Brain microvascular endothelial cell (primary cell): Measurements from ENCODE around the gene POLR1E.
"Not testable (repeated sequence)": the region's sequence is repeated elsewhere in the genome, so short reads cannot be mapped to it uniquely, and the experiment has no call there.

Experiments used
- DNase-seq: peaks from one replicate; pipeline ENCODE4 v3.0.0-alpha.2; 2020
- H3K27ac ChIP-seq: fragments of 250-450 bp; sonication (Bioruptor Pico); 2 replicates; pipeline ENCODE4 v1.5.1; 2020; ENCODE audit warnings: mild to moderate bottlenecking, moderate library complexity
- H3K27me3 ChIP-seq: fragments of 250-450 bp; sonication (Bioruptor Pico); replicated peaks from 2 replicates; pipeline ENCODE4 v1.5.1; 2020; ENCODE audit warnings: mild to moderate bottlenecking
- H3K36me3 ChIP-seq: fragments of 250-450 bp; sonication (Bioruptor Pico); replicated peaks from 2 replicates; pipeline ENCODE4 v1.5.1; 2020; ENCODE audit warnings: mild to moderate bottlenecking
- H3K4me3 ChIP-seq: 2 replicates; pipeline ENCODE4 v1.5.1; 2011; ENCODE audit warnings: low read depth, mild to moderate bottlenecking, control low read depth, low read length, moderate library complexity
- in situ Hi-C: cut with HindIII; loops from 2 replicates; pipeline ENCODE4 v1.10.0; 2017; ENCODE audit warnings: low sequenced_read_pairs, low pct_ligation_motif_present
- TF ChIP-seq, protein P1 (sequence below): IDR thresholded peaks from 2 replicates; pipeline ENCODE4 v1.5.1; 2011; ENCODE audit warnings: low read depth, mild to moderate bottlenecking, moderate library complexity, low read length, control low read depth, inconsistent platforms; ENCODE audit errors: missing control alignments

The POLR1E gene

DNA sequence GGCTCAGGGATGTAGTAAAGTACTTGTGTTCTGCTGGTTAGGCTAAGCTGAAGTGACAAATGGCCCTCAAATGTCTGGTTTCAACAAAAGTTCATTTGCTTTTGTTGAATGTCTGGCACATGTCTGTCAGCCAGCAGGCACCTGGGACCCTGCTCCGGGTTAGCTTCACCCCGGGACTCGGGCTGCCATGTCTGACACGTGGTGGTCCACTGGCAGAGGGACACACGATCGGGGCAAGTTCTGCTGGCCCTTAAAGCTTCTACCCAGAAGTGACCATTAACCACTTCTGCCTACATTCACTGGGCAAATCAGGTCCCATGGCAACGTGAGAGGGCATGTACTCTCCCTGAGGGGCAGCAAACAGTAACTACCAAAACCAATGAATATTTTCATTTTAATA lies 23.8 kb downstream of the POLR1E start:
- in situ Hi-C loops, result no loop called here
- Histone ChIP-seq H3K27ac (no peak overlapping the region), H3K4me3 (no peak overlapping the region), H3K36me3 (peaks cover 4% of the 10 kb centered on the region), H3K27me3 (no peaks in the 10 kb centered on the region)
- no peak for DNase-seq
- TF ChIP-seq, protein P1, sequence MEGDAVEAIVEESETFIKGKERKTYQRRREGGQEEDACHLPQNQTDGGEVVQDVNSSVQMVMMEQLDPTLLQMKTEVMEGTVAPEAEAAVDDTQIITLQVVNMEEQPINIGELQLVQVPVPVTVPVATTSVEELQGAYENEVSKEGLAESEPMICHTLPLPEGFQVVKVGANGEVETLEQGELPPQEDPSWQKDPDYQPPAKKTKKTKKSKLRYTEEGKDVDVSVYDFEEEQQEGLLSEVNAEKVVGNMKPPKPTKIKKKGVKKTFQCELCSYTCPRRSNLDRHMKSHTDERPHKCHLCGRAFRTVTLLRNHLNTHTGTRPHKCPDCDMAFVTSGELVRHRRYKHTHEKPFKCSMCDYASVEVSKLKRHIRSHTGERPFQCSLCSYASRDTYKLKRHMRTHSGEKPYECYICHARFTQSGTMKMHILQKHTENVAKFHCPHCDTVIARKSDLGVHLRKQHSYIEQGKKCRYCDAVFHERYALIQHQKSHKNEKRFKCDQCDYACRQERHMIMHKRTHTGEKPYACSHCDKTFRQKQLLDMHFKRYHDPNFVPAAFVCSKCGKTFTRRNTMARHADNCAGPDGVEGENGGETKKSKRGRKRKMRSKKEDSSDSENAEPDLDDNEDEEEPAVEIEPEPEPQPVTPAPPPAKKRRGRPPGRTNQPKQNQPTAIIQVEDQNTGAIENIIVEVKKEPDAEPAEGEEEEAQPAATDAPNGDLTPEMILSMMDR, result no peak

DNA sequence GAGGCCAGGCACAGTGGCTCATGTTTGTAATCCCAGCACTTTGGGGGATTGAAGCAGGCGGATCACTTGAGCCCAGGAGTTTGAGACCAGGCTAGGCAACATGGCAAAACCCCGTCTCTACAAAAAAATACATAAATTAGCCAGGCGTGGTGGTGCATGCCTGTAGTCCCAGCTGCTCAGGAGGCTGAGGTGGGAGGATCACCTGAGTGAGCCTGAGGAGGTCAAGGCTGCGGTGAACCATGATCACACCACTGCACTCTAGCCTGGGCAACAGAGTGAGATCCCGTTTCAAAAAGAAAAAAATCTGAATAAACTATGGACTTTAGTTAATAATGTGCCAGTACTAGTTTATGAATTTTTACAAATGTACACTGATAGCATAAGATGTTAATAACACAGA lies 24.3 kb downstream of the POLR1E start:
- in situ Hi-C loops, H3K4me3 ChIP-seq, H3K27ac ChIP-seq, DNase-seq, H3K36me3 ChIP-seq, H3K27me3 ChIP-seq: not testable (repeated sequence)

DNA sequence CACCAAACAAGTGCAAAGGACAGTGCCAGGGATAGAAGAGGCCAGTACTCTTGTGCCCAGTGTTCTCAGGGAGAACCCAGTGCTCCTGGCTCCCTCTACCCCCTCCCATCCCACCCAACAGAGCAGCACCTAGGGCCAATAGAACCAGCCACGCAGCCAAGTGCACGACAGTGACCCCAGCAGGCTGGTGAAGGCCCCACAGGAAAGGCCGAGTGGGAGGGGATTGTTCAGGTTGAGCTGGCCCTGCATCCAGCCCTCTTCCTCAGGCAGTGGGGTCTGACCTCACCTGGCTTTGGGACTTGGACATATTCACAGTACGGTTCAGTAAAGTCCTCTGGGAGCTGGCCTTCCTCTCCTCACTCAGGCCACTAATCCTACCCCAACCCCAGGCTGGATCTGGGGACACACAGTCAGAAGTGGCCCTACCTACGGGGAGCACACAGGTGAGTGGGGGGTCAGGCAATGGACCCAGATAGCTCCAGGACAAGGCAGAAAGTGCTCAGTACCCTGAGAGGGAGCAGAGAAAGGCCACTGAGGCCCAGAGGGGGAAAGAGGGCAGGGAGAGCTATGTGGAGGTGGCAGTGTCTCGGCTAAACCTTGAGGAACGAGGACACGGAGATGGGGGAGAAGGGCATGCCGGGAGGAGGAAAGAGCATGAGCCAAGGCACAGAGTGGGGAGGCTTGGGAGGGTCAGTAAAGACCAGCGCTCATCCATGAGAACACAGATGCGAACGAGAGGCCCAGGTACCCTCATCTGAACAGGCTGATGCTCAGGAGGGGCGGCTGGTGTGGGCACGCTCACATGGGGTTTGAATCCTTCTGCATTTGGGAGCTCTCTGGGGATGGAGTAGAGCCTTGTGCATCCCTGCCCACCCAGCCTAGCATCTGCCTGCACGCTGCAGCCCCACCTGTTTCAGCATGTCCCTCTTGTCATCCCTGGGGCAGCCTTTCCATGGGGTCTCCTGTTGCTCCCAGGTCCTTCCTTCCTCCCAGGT lies 25.6 kb downstream of the POLR1E start:
- no peak for DNase-seq
- in situ Hi-C loops, result no loop called here
- TF ChIP-seq, protein P1, result peak; percentile 51

DNA sequence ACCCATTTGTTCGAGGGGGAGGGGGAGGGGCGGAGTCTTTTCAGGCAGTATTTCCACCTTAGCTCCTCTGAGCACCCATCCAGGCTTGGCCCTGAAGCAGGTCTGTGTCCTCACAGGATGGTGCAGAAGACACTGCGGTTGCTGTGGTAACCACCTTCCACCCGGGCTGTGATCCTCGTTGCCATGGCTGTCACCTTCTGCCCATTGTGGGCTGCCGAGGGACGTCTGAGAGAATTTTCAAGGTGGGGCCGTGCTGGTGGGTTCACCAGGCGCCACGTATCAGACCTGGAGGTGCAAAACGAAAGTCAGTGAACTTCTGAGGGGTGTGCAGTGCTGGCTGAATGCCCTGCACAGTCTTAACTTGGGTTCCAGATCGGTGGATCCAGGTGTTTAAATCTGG lies 26.7 kb downstream of the POLR1E start:
- no peak for DNase-seq
- TF ChIP-seq, protein P1, result no peak
- in situ Hi-C loops, result no loop called here
- H3K27me3 ChIP-seq, result no peaks in the 10 kb centered on the region
- no peak overlapping the region for H3K4me3 ChIP-seq
- no peak overlapping the region for H3K27ac ChIP-seq
- no peaks in the 10 kb centered on the region for H3K36me3 ChIP-seq

More for the DNA sequence above, 25.6 kb downstream of the POLR1E start:
- Histone ChIP-seq H3K36me3 (no peaks in the 10 kb centered on the region), H3K27ac (no peak overlapping the region), H3K27me3 (no peaks in the 10 kb centered on the region), H3K4me3 (no peak overlapping the region)

DNA sequence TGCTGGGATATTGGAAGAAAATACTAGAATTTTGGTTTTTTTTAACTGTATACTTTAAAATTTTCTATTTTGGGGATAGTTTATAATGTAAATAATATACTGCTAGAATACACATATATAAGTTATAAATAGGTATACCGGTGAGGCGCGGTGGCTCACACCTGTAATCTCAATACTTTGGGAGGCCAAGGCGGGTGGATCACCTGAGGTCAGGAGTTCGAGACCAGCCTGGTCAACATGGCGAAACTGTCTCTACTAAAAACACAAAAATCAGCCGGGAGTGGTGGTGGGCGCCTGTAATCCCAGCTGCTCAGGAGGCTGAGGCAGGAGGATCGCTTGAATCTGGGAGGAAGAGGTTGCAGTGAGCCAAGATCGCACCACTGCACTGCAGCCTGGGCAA lies 28.7 kb downstream of the POLR1E start:
- H3K27ac ChIP-seq, H3K36me3 ChIP-seq, in situ Hi-C loops, H3K4me3 ChIP-seq, DNase-seq, H3K27me3 ChIP-seq: not testable (repeated sequence)

DNA sequence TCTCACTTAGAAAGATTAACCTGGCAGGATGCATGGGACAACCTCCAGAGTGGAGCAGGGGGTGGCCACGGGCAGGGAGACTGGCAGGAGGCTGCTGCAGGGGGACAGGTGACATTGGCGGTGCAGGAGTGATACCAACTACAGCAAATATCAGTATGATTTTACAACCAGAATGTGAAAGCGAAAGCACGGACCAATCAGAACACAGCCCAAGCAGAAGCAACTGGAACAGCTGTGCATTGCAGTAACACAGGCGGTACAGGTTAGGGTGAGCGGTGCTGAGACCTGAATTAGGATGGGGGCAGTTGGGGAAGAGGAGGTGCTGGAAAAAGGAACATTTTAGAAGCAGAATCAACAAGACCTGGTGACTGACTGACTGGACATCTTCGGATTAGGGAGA lies 29.3 kb downstream of the POLR1E start:
- in situ Hi-C loops, result no loop called here
- TF ChIP-seq, protein P1, result no peak
- H3K36me3 ChIP-seq, result peaks cover 5% of the 10 kb centered on the region

More for the DNA sequence above, 29.3 kb downstream of the POLR1E start:
- Histone ChIP-seq H3K4me3 (no peak overlapping the region), H3K27ac (no peak overlapping the region), H3K27me3 (no peaks in the 10 kb centered on the region)
- no peak for DNase-seq
